Lower leg skin (tissue), 3 donors: ENCODE results near the gene CNKSR3.

Source experiments
- CTCF ChIP-seq, 3 donors: fragments of 450-650 bp; IDR thresholded peaks; one replicate each; pipeline ENCODE4 v1.5.1; 2016; ENCODE audit warnings: antibody characterized with exemption in 3 of 3, mild to moderate bottlenecking in 3 of 3, moderate library complexity in 2 of 3
- POLR2A ChIP-seq, 2 donors: fragments of 450-650 bp; IDR thresholded peaks; one replicate each; pipeline ENCODE4 v1.6.1; 2016 to 2017; ENCODE audit warnings: antibody characterized with exemption in 2 of 2, mild to moderate bottlenecking in 1 of 2, moderate library complexity in 1 of 2

- TF ChIP-seq CTCF (IDR thresholded peaks at IDR 0.05) (no peak), POLR2A (IDR thresholded peaks at IDR 0.05) (no peak)
These were observed 57.2 kb downstream of the CNKSR3 start for GRCh38 chr6:154453329-154453728.
